DLD1 (cell line): ENCODE measurements around the gene FBH1.
"Not testable (repeated sequence)": the region's sequence is repeated elsewhere in the genome, so short reads cannot be mapped to it uniquely, and the experiment has no call there.

Experiments used
- in situ Hi-C: cut with HindIII; loops from 2 replicates; pipeline ENCODE4 v1.10.0; 2017; ENCODE audit warnings: low sequenced_read_pairs

Gene FBH1

DNA sequence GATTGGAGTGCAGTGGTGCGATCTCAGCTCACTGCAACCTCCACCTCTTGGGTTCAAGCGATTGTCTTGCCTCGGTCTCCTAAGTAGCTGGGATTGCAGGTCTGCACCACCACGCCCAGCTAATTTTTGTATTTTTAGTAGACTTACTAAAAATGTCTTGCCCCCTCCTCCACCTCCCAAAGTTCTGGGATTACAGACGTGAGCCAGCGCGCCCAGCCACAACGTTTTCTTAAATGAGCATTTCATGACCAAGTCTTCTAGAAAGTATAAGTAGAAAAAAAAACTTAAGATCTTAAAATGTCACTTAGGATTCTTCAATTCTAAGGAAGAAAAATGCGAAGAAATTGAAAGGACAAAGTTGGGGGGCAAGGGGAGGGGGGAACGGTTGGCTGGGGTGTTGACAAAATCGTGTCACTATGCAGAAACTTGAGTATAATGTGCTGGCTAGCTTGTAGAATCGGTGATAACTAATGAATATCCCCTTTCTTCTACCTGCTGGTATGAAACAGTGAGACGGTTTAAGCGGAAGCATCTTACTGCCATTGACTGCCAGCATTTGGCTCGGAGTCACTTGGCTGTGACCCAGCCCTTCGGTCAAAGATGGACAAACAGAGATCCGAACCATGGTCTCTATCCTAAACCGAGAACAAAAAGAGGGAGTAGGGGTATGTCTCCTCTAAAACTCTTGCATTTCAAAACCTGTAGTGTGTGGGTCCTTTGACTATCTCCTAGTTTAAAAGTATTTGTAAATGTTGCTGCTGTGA is 12.7 kb downstream of the FBH1 start:
- in situ Hi-C loops: no loop called here

DNA sequence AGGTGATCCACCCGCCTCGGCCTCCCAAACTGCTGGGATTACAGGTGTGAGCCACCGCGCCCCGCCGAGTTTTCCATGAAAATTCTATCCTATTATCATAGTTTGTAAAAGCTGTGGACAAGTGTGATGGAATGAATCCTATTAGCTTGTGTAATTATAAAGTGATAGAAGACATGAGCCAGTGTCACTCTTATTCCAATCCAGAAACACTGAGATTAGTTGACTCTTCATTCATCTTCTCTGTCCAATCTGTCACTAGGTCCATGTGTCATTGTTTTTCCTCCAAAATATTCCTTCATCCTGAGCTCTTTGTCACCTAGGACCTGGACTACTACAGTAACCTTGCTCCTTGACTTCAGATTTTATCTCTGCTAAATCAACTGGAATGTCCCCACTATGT is 13.5 kb downstream of the FBH1 start:
- in situ Hi-C loops: no loop called here

GRCh38 chr10:5904227-5904626 is 14.2 kb downstream of the FBH1 start:
- in situ Hi-C loops: no loop called here

GRCh38 chr10:5905854-5906507 is 15.9 kb downstream of the FBH1 start:
- in situ Hi-C loops: no loop called here

DNA sequence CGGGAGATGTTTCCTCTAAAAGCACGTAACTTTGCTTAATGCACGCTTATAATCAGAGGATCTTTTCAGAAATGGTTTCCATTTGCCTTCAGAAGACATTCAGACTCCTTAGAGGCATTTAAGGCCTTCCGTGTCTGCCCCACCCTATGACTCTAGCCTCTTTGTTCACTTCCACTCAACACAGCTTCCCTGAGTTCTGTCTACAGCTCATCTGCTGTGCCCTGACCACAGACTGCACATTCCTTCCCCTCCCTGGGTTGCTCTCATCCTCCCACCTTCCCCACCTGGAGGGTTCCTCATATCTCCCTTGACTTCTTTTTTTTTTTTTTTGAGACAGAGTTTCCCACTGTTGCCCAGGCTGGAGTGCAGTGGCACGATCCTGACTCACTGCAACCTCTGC is 16.6 kb downstream of the FBH1 start:
- in situ Hi-C loops: no loop called here

GRCh38 chr10:5908676-5909075 is 18.6 kb downstream of the FBH1 start:
- in situ Hi-C loops: not testable (repeated sequence)

- in situ Hi-C loops: no loop called here
Measured at GRCh38 chr10:5910323-5911100, 20.5 kb downstream of the FBH1 start.

GRCh38 chr10:5911670-5912069 is 21.6 kb downstream of the FBH1 start:
- in situ Hi-C loops: no loop called here

DNA sequence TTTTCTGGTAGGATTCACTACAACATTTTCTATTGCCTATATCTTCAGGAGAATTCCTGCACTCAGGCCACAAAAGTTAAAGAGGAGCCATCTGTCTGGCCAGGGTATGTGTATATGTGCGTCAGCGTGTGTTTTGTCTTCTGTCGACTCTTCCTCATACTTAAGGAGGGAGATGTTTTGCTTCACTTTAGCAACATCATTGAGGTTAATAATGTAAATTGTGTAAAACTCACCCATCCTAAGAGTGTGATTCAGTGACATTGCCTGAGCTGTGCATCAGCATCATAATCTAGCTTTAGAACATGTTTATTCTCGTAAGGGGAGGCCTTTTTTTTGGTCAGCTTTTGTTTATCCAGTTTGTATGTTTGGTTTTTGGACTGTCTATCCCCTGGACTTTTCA is 23.7 kb downstream of the FBH1 start:
- in situ Hi-C loops: no loop called here

DNA sequence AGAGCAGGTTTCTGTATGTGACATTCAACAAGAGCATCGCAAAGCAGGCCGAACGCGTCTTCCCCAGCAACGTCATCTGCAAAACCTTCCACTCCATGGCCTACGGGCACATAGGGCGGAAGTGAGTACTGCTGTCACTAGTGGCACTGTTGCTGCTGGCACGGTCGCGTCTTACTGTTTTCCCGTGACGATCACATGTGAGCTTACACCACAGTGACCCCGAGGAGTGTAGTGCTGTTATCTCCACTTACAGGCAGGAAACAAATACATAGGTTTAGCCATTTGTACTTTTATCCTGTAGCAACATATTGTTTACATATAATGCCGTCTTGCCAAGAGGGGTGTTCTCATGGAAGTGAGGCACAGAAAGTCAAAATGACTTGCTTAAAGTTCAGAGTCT is 25.4 kb downstream of the FBH1 start:
- in situ Hi-C loops: no loop called here

- in situ Hi-C loops: no loop called here
Measured at GRCh38 chr10:5917305-5917704, 27.3 kb downstream of the FBH1 start.

DNA sequence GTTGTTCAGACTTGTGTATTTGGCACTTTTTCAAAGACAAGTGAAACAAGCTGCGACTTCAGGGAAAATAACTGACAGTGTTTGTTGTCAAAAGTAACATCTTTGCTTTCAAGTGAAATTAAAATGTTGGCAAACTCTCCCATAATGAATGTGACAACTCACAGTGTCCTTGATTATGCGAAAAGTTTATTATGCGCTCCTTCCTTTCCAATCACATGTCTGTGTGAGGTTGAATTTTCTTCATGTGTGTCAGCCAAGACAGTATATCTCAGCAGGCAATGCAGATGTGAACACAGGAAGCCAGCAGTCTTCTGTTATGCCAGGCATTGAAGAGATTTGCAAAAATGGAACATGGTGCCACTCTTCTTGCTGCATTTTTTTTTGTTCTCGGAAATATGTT is 28.7 kb downstream of the FBH1 start:
- in situ Hi-C loops: no loop called here

DNA sequence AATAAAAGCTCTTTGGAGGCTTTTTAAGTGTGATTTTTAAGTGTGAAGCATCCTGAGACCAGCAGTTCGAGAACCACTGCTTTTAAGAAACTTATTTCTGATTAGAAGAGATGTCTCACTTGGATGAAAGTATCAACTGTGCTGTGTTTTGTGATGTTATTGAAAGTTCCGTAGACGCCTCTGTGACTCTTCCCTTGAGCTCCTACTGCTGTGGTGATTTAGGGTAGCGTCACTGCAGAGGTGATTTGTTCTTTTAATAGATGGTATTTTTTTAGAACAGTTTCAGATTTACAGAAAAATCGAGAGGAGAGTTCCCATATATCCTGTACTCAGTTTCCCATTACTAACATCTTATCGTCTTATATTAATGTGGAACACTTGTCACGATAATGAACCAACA is 29.5 kb downstream of the FBH1 start:
- in situ Hi-C loops: no loop called here

- in situ Hi-C loops: no loop called here
Measured at GRCh38 chr10:5921746-5922145, 31.7 kb downstream of the FBH1 start.

GRCh38 chr10:5924889-5925288 is 34.8 kb downstream of the FBH1 start:
- in situ Hi-C loops: no loop called here

GRCh38 chr10:5927306-5927705 is 37.3 kb downstream of the FBH1 start:
- in situ Hi-C loops: no loop called here

GRCh38 chr10:5929442-5929841 is 39.4 kb downstream of the FBH1 start:
- in situ Hi-C loops: no loop called here

DNA sequence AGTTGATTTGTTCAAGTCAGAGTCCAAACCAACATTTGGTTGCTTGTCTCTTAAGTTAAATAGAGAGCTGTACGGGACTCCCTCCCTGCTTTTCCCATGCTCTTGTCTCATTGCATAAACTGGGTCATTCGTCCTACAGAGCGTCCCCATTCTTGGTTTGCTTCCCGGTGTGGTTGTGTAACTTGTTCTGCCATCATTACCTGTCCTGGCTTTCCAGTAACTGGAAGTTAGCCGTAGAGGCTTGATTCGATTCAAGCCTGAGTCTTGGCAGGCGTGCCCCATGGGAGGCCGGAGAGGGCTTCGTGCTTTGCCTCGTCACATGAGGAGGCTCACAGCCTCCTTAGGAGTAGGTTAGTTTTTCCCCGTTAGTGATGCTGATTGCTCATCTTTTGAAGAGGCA is 40.2 kb downstream of the FBH1 start:
- in situ Hi-C loops: no loop called here

DNA sequence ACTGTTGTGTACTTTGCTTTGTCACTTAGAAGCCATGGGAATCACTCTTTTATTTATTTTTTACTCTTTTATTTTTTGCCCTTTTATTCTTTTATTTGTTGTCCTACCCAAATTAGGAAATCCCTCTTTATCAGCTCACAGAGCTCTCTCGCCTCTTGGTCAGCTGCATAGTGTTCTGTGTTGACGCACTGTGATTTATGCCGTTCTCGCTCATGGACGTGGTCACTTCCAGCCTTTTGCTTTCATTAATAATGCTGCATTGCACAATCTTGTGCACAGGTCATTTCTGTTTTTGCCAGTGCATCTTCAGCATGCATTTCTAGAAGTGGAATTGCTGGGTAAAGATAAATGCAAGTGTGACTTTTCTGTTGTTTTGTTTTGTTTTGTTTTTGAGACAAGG is 42.3 kb downstream of the FBH1 start:
- in situ Hi-C loops: no loop called here

DNA sequence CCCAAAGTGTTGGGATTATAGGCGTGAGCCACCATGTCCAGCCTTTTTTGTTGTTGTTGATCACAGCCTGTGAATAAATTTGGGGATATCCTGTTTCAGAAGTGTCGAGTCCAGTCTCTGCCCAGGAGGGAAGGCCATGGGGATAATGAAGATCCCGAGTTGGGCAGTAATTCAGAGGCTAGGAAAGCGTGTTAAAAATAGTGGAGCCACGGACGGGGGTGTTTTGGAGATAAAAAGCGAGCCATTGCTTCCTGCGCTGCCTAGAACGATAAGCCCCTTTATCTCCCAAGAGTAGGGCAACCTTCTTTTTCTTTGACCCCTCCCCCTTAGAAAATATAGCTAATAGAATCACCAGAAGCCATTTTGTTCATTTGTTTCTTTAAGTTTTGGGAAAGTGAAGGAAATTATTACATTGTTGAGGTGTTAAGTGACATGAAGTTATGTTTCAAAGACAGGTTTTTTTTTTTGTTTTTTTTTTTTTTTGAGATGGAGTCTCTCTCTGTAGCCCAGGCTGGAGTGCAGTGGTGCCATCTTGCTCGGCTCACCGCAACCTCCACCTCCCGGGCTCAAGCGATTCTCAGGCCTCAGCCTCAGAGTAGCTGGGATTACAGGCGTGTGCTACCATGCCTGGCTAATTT is 44.0 kb downstream of the FBH1 start:
- in situ Hi-C loops: no loop called here

GRCh38 chr10:5935628-5936027 is 45.6 kb downstream of the FBH1 start:
- in situ Hi-C loops: no loop called here
